Large intestine (tissue), 3 donors: Measurements from ENCODE around the gene FIS1. TPM values are rescaled to one million over a fixed set of nuclear protein-coding genes. Genes with fewer than 3 reads are reported as not detected.

Experiments
- DNase-seq, 2 donors: peaks; one replicate each; pipeline versions ENCODE4 v3.0.0 to v3.0.0-alpha.2; 2013
- H3K27ac ChIP-seq: one replicate; pipeline ENCODE4 v1.5.1; 2013; ENCODE audit warnings: low read length
- H3K27me3 ChIP-seq: 2 replicates; pipeline ENCODE4 v1.6.1; 2013; ENCODE audit warnings: low read length; ENCODE audit not compliant: control insufficient read depth, insufficient read depth
- H3K36me3 ChIP-seq: 2 replicates; pipeline ENCODE4 v1.6.1; 2013; ENCODE audit warnings: low read length; ENCODE audit not compliant: control insufficient read depth, insufficient read depth
- H3K4me1 ChIP-seq: one replicate; pipeline ENCODE4 v1.6.1; 2013; ENCODE audit warnings: low read length; ENCODE audit not compliant: control insufficient read depth, insufficient read depth
- H3K4me3 ChIP-seq: one replicate; pipeline ENCODE4 v1.5.1; 2013; ENCODE audit warnings: low read length
- H3K9me3 ChIP-seq: one replicate; pipeline ENCODE4 v1.6.1; 2013; ENCODE audit warnings: mild to moderate bottlenecking, low read depth, low read length, moderate library complexity; ENCODE audit not compliant: control insufficient read depth
- WGBS: methylation state at CpG from one replicate; pipeline ENCODE4 v1.1.5; 2013; ENCODE audit warnings: low lambda C conversion rate; ENCODE audit not compliant: insufficient coverage; 5-methylcytosine and 5-hydroxymethylcytosine counted together
- polyA plus RNA-seq: library from polyadenylated mRNA; unstranded; fragments of 120-200 nt; gene quantifications from one replicate; pipeline ENCODE4 v1.2.1, GENCODE V29; 2013

The FIS1 gene
- polyA plus RNA-seq, 1 donor = 142 TPM

DNA sequence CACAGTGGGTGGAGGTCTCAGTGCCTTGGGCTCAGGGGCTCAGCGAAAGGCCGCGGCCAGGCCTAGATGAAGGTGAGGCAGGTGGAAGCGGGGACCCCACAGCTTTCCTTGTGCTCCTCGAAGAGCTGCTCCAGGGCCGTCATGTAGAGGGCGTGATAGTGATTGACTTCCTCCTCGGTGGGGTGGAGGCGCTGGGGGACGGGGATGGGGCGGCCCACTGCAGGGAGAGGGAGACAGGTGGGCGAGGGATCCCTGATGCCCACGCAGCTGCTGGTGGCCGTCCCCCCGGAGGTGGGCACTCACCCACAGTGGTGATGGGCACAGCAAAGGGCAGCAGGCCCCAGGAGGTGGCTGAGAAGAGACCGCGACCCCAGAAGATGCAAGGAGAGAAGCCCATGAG is 49.0 kb downstream of the FIS1 start:
- DNase-seq = no peak
- peaks cover 5% of the 10 kb centered on the region for H3K27me3 ChIP-seq
- no peak overlapping the region for H3K27ac ChIP-seq
- peaks cover 11% of the 10 kb centered on the region for H3K4me1 ChIP-seq
- WGBS = no CpG with 5 or more reads among the region's 17 CpGs
- H3K4me3 ChIP-seq = no peak overlapping the region
- no peaks in the 10 kb centered on the region for H3K36me3 ChIP-seq
- peaks cover 3% of the 10 kb centered on the region for H3K9me3 ChIP-seq

Other genes starting within 250 kb of the FIS1 start
- gene MUC17, start 225.0 kb downstream of the FIS1 start, polyA plus RNA-seq = 139 TPM
- 25.6 TPM for gene TRIM56, start 159.6 kb downstream of the FIS1 start, polyA plus RNA-seq
- 1.7 TPM for gene SERPINE1, start 118.0 kb downstream of the FIS1 start, polyA plus RNA-seq
- gene AP1S1, start 90.6 kb downstream of the FIS1 start, polyA plus RNA-seq = 56.4 TPM
- gene VGF, start 79.5 kb downstream of the FIS1 start, polyA plus RNA-seq = 0.51 TPM
- gene NAT16, start 64.8 kb downstream of the FIS1 start, polyA plus RNA-seq = 0.21 TPM
- 72.1 TPM for gene MOGAT3, start 44.0 kb downstream of the FIS1 start, polyA plus RNA-seq
- 52.4 TPM for gene PLOD3, start 27.5 kb downstream of the FIS1 start, polyA plus RNA-seq
- gene ZNHIT1, start 26.9 kb downstream of the FIS1 start, polyA plus RNA-seq = 60.9 TPM
- gene CLDN15, start 7.3 kb downstream of the FIS1 start, polyA plus RNA-seq = 115 TPM
- gene IFT22, start 76.7 kb upstream of the FIS1 start, polyA plus RNA-seq = 21.6 TPM
- gene COL26A1, start 117.8 kb upstream of the FIS1 start, polyA plus RNA-seq = 1.0 TPM